ENCODE measurements around the gene STAM.

DNA sequence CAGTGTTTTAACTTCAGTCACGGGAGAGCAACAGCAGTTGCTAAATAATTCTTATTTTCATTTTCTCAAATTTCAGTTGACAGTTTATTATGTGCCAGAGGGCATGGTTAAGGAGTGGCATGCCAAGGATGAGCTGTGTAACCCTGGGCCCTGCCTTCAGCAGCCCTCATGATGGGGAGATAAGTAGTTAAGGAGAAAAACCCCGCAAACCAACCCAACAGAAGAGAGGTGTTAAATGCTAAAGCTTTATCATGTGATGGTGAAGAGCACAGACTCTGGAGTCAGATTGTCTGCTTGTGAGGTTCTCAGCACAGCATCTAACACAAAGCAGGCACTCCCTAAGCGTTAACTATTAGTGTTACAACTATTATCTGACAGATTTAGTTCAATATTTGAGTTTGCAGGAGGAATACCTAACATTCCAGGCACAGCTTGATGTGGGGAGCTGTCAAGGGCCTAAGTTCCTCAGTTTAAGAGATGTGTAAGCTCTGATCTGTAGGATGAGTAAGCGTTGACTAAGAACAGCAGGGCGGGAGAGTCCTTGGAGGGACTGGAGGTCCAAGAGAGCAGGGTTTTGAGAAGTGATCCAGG lies 29.6 kb downstream of the STAM start:
- TF ChIP-seq ZNF707 (CRISPR knock-in tag; conservative IDR thresholded peaks at IDR 0.05): no peak
- no peak for TF ChIP-seq ATF1 (CRISPR knock-in tag; IDR thresholded peaks at IDR 0.05)
- no peak for TF ChIP-seq ATF1 (tag; IDR thresholded peaks at IDR 0.05)
- TF ChIP-seq ZNF57 (CRISPR knock-in tag; IDR thresholded peaks at IDR 0.05): no peak
- TF ChIP-seq BRCA1 (IDR thresholded peaks at IDR 0.05): no peak
- TF ChIP-seq BRCA1 (CRISPR knock-in tag; IDR thresholded peaks at IDR 0.05): no peak
- no peak for TF ChIP-seq ZBTB34 (CRISPR knock-in tag; IDR thresholded peaks at IDR 0.05)
- TF ChIP-seq ARID2 (IDR thresholded peaks at IDR 0.05): no peak
- TF ChIP-seq, protein P1, sequence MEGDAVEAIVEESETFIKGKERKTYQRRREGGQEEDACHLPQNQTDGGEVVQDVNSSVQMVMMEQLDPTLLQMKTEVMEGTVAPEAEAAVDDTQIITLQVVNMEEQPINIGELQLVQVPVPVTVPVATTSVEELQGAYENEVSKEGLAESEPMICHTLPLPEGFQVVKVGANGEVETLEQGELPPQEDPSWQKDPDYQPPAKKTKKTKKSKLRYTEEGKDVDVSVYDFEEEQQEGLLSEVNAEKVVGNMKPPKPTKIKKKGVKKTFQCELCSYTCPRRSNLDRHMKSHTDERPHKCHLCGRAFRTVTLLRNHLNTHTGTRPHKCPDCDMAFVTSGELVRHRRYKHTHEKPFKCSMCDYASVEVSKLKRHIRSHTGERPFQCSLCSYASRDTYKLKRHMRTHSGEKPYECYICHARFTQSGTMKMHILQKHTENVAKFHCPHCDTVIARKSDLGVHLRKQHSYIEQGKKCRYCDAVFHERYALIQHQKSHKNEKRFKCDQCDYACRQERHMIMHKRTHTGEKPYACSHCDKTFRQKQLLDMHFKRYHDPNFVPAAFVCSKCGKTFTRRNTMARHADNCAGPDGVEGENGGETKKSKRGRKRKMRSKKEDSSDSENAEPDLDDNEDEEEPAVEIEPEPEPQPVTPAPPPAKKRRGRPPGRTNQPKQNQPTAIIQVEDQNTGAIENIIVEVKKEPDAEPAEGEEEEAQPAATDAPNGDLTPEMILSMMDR (IDR thresholded peaks at IDR 0.05 in 2 of 3, conservative IDR thresholded peaks at IDR 0.05 in 1 of 3; ENCODE audit: insufficient read depth in 2 of 3, low read depth in 1 of 3, low read length in 3 of 3): no peak
